ENCODE results near the gene PSG2. TPM values are rescaled to one million over a fixed set of nuclear protein-coding genes. Genes with fewer than 3 reads are reported as not detected.
"Not testable (repeated sequence)": the region's sequence is repeated elsewhere in the genome, so short reads cannot be mapped to it uniquely, and the experiment has no call there.

Gene PSG2
- polyA plus RNA-seq, 1 of the 3 experiments (the other 2 are of a cell fraction): 0.16 TPM

DNA sequence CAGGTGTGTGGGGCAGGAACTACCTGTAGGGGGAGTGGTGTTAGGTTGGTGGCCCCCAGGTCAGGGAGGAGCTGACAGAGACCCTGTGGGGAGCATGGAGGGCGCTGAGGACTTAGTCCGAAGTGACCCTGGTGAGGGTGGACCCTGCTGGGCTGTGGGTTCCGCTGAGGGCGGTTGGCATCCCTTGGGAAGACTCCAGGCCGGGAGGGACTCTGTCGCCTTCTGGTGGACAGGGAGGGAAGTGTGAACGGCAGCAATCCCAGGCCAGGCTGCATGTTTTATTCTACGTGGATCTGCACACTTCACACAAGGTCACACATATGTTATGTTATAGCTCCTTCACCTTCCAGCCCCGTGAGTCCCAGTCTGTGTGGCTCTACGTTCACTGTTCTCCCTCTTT, 54.5 kb downstream of the PSG2 start:
- H2AFZ ChIP-seq (ENCODE audit: low read depth); H3K36me3 ChIP-seq (replicated peaks in 1 of 2; ENCODE audit: control insufficient read depth in 1 of 2, insufficient read depth in 2 of 2, low read length in 1 of 2); H4K20me1 ChIP-seq (ENCODE audit: insufficient read depth); POLR2A ChIA-PET; H3F3A ChIP-seq (replicated peaks; ENCODE audit: insufficient read depth); H3K4me2 ChIP-seq; H3K79me2 ChIP-seq (ENCODE audit: insufficient read depth); H3K27ac ChIP-seq (ENCODE audit: low read depth in 2 of 2, low read length in 1 of 2); H3K4me1 ChIP-seq (ENCODE audit: control insufficient read depth in 1 of 2, insufficient read depth in 2 of 2, low read depth in 1 of 2, low read length in 1 of 2); H3K9me2 ChIP-seq; H3K9me3 ChIP-seq; H3K9ac ChIP-seq; H3K27me3 ChIP-seq (ENCODE audit: insufficient read depth); H3K4me3 ChIP-seq (ENCODE audit: low read depth in 2 of 2, low read length in 1 of 2): not testable (repeated sequence)
- DNase-seq: peak; percentile 2
- WGBS (ENCODE audit: low lambda C conversion rate): 48% methylated on average over 9 of the region's 10 CpGs
- CTCF ChIA-PET: interaction anchor here (1.5 kb wide), 1 partner anchor 164 kb away, joined by 6 read pairs; no protein-coding TSS in a partner anchor
- 0 out of 2 replicates have a peak, but pooled peaks have one; percentile 13 for TF ChIP-seq SMC3 (IDR thresholded peaks at IDR 0.05; ENCODE audit: low read depth, low read length)
- TF ChIP-seq, protein P1, sequence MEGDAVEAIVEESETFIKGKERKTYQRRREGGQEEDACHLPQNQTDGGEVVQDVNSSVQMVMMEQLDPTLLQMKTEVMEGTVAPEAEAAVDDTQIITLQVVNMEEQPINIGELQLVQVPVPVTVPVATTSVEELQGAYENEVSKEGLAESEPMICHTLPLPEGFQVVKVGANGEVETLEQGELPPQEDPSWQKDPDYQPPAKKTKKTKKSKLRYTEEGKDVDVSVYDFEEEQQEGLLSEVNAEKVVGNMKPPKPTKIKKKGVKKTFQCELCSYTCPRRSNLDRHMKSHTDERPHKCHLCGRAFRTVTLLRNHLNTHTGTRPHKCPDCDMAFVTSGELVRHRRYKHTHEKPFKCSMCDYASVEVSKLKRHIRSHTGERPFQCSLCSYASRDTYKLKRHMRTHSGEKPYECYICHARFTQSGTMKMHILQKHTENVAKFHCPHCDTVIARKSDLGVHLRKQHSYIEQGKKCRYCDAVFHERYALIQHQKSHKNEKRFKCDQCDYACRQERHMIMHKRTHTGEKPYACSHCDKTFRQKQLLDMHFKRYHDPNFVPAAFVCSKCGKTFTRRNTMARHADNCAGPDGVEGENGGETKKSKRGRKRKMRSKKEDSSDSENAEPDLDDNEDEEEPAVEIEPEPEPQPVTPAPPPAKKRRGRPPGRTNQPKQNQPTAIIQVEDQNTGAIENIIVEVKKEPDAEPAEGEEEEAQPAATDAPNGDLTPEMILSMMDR (IDR thresholded peaks at IDR 0.05): 0 out of 2 replicates have a peak, but pooled peaks have one; percentile 31

DNA sequence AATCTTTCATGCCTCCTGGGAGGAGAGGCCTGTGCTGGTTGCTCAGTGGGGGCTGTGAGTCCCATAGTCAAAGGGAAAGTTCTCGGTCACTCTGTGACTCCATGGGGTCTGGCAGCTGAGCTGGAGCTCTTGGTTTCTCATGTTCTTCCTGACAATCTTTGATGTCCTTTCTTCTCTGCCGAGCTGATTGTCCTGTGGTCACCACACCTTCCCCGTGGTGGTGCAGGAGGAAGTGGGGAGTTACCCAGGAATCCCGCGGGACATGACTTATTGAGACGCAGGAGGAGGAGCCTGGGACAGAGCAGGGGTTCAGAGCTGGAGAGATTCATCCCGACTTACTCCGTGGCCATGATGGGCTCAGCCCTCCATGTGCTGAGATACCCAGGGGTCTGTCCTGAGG, 55.4 kb downstream of the PSG2 start:
- H3K9ac ChIP-seq; H3K4me2 ChIP-seq; H4K20me1 ChIP-seq (ENCODE audit: insufficient read depth); H3K9me2 ChIP-seq; H3K27me3 ChIP-seq (ENCODE audit: insufficient read depth); H3K36me3 ChIP-seq (replicated peaks in 1 of 2; ENCODE audit: control insufficient read depth in 1 of 2, insufficient read depth in 2 of 2, low read length in 1 of 2); H3F3A ChIP-seq (replicated peaks; ENCODE audit: insufficient read depth); H3K9me3 ChIP-seq; H2AFZ ChIP-seq (ENCODE audit: low read depth); H3K79me2 ChIP-seq (ENCODE audit: insufficient read depth); H3K27ac ChIP-seq (ENCODE audit: low read depth in 2 of 2, low read length in 1 of 2); H3K4me1 ChIP-seq (ENCODE audit: control insufficient read depth in 1 of 2, insufficient read depth in 2 of 2, low read depth in 1 of 2, low read length in 1 of 2); DNase-seq; H3K4me3 ChIP-seq (ENCODE audit: low read depth in 2 of 2, low read length in 1 of 2); POLR2A ChIA-PET: not testable (repeated sequence)
- 57% methylated on average over 8 of the region's 8 CpGs for WGBS (ENCODE audit: low lambda C conversion rate)
- CTCF ChIA-PET: interaction anchor here (1.5 kb wide), 1 partner anchor 165 kb away, joined by 6 read pairs; no protein-coding TSS in a partner anchor

DNA sequence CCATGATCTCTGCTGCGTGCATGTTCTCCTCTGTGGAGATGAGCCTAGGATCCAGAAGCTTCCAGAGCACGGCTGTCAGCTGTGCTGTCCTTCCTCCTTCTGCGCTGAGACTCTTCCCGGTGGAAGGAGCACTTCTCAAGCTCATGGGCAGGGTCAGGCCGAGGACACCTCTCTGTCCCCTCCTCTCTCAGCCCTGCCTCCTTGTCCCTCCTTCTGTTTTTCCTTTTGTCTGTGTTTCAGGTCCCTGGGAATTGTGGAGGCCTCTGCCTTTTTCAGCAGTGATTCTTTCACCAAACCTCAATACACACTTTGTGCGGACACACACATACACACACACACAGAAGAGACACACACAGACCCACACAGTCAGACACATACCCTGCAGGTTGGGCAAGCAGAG, 56.1 kb downstream of the PSG2 start, which contains the start of gene PSG11:
Gene PSG11 (minus strand): TSS at position 101 of the 400 bp plus-strand sequence. CDS start 97 bp downstream, at position 4.
- H3K9me2 ChIP-seq; H3K79me2 ChIP-seq (ENCODE audit: insufficient read depth); POLR2A ChIA-PET; H3K9me3 ChIP-seq; H2AFZ ChIP-seq (ENCODE audit: low read depth); H3K9ac ChIP-seq; H3K27ac ChIP-seq (ENCODE audit: low read depth in 2 of 2, low read length in 1 of 2); H3K36me3 ChIP-seq (replicated peaks in 1 of 2; ENCODE audit: control insufficient read depth in 1 of 2, insufficient read depth in 2 of 2, low read length in 1 of 2); H4K20me1 ChIP-seq (ENCODE audit: insufficient read depth); H3K4me2 ChIP-seq; H3K4me3 ChIP-seq (ENCODE audit: low read depth in 2 of 2, low read length in 1 of 2); DNase-seq; H3K27me3 ChIP-seq (ENCODE audit: insufficient read depth); H3K4me1 ChIP-seq (ENCODE audit: control insufficient read depth in 1 of 2, insufficient read depth in 2 of 2, low read depth in 1 of 2, low read length in 1 of 2): not testable (repeated sequence)
- WGBS (ENCODE audit: low lambda C conversion rate): 74% methylated on average over 6 of the region's 6 CpGs
- H3F3A ChIP-seq (replicated peaks; ENCODE audit: insufficient read depth): peaks cover 14% of the 10 kb centered on the region
- CTCF ChIA-PET: interaction anchor here (1.5 kb wide), 1 partner anchor 165 kb away, joined by 6 read pairs; no protein-coding TSS in a partner anchor

DNA sequence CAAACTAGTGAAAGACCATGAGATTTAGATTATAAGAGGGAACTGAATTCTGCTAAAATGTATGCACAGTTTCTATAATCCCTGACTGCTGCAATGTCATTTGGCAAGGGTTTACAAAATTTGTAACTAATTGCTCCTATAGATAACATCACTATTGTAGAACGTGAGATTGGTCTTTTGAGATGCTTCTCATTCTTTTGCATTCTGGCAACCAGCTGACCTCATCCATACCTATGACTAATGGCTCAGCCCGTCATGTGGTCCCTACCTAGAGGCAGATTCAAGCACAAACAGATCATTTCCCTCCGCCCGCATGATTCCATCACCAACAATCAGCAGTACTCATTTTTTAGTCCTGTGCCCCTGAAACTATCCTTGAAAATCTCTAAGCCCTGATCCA, 60.4 kb downstream of the PSG2 start:
- H3K36me3 ChIP-seq (replicated peaks in 1 of 2; ENCODE audit: control insufficient read depth in 1 of 2, insufficient read depth in 2 of 2, low read length in 1 of 2); CTCF ChIA-PET; H3K79me2 ChIP-seq (ENCODE audit: insufficient read depth); H3K27me3 ChIP-seq (ENCODE audit: insufficient read depth); H3K4me2 ChIP-seq; H3K4me3 ChIP-seq (ENCODE audit: low read depth in 2 of 2, low read length in 1 of 2); H3K9me3 ChIP-seq; POLR2A ChIA-PET; DNase-seq; H3K9me2 ChIP-seq; H2AFZ ChIP-seq (ENCODE audit: low read depth); H4K20me1 ChIP-seq (ENCODE audit: insufficient read depth): not testable (repeated sequence)
- Histone ChIP-seq H3K9ac (peak overlapping the region; percentile 45), H3F3A (replicated peaks; ENCODE audit: insufficient read depth) (peaks cover 20% of the 10 kb centered on the region), H3K27ac (ENCODE audit: low read depth in 2 of 2, low read length in 1 of 2) (peak overlapping the region in 1 of 2 experiments; percentile 91; a peak in 3 of 4 replicates), H3K4me1 (ENCODE audit: control insufficient read depth in 1 of 2, insufficient read depth in 2 of 2, low read depth in 1 of 2, low read length in 1 of 2) (peaks cover 0 to 13% of the 10 kb centered on the region in 2 experiments; a peak in 1 of 4 replicates)
- 5% methylated on average over 4 of the region's 4 CpGs for WGBS (ENCODE audit: low lambda C conversion rate)
- TF ChIP-seq FOSL2 (IDR thresholded peaks at IDR 0.05; ENCODE audit: borderline replicate concordance, low read depth) (peak; percentile 78), YY1 (IDR thresholded peaks at IDR 0.05; ENCODE audit: low read depth) (0 out of 2 replicates have a peak, but pooled peaks have one; percentile 6), TEAD4 (IDR thresholded peaks at IDR 0.05; ENCODE audit: borderline replicate concordance, insufficient read depth) (peak; percentile 68; the same call in 1 of the 2 replicates), EP300 (IDR thresholded peaks at IDR 0.05; ENCODE audit: borderline replicate concordance in 1 of 2, low read depth in 1 of 2, low read length in 1 of 2) (peak in 1 of 2 experiments; percentile 78; a peak in 2 of 4 replicates), RXRA (IDR thresholded peaks at IDR 0.05; ENCODE audit: borderline replicate concordance, low read depth) (peak; percentile 53; the same call in 1 of the 2 replicates), FOXM1 (IDR thresholded peaks at IDR 0.05; ENCODE audit: low read depth) (0 out of 2 replicates have a peak, but pooled peaks have one; percentile 31), NFIC (IDR thresholded peaks at IDR 0.05; ENCODE audit: borderline replicate concordance) (peak; percentile 76), JUND (IDR thresholded peaks at IDR 0.05) (peak; percentile 74), TCF12 (IDR thresholded peaks at IDR 0.05) (peak; percentile 70)
- TF ChIP-seq, protein P2, sequence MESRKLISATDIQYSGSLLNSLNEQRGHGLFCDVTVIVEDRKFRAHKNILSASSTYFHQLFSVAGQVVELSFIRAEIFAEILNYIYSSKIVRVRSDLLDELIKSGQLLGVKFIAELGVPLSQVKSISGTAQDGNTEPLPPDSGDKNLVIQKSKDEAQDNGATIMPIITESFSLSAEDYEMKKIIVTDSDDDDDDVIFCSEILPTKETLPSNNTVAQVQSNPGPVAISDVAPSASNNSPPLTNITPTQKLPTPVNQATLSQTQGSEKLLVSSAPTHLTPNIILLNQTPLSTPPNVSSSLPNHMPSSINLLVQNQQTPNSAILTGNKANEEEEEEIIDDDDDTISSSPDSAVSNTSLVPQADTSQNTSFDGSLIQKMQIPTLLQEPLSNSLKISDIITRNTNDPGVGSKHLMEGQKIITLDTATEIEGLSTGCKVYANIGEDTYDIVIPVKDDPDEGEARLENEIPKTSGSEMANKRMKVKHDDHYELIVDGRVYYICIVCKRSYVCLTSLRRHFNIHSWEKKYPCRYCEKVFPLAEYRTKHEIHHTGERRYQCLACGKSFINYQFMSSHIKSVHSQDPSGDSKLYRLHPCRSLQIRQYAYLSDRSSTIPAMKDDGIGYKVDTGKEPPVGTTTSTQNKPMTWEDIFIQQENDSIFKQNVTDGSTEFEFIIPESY (IDR thresholded peaks at IDR 0.05; ENCODE audit: borderline replicate concordance, low read depth): peak; percentile 63; the same call in 1 of the 2 replicates
- TF ChIP-seq, protein P3, sequence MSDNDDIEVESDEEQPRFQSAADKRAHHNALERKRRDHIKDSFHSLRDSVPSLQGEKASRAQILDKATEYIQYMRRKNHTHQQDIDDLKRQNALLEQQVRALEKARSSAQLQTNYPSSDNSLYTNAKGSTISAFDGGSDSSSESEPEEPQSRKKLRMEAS (IDR thresholded peaks at IDR 0.05; ENCODE audit: low read depth): peak; percentile 44; the same call in 1 of the 2 replicates

Measured in SK-N-SH (cell line).